B cell (primary cell): Measurements from ENCODE around the gene MGAT4B. TPM values are rescaled to one million over a fixed set of nuclear protein-coding genes. Genes with fewer than 3 reads are reported as not detected.

ENCODE experiments used
- ATAC-seq: fragments of 200-7000 bp; cut with Tn5 transposase; one replicate; pipeline ENCODE4 v1.10.0; 2021; ENCODE audit warnings: low read depth, mild to moderate bottlenecking, moderate number of reproducible peaks, moderate library complexity
- CTCF ChIA-PET: fragments of 350-600 bp; sonication (Branson Sonifier 250); formaldehyde crosslinking; loops from one replicate; lab custom pipeline; 2021; ENCODE audit warnings: antibody characterized with exemption, inconsistent platforms; lab: Charles Lee
- POLR2A ChIA-PET: fragments of 350-600 bp; sonication (Branson Sonifier 250); formaldehyde crosslinking; loops from one replicate; lab custom pipeline; 2021; ENCODE audit warnings: antibody characterized with exemption; lab: Charles Lee
- DNase-seq: peaks from one replicate; pipeline ENCODE4 v3.0.0; 2013
- H2AFZ ChIP-seq: 2 replicates; pipeline ENCODE4 v1.6.1; 2012; ENCODE audit warnings: mild to moderate bottlenecking, low read depth, low read length; ENCODE audit not compliant: insufficient read depth, poor library complexity, severe bottlenecking
- H3K27ac ChIP-seq, 2 donors: 1 replicate in 1 of 2; 2 replicates in 1 of 2; pipeline ENCODE4 v1.5.1; 2012 to 2013; ENCODE audit warnings: low read length in 2 of 2, mild to moderate bottlenecking in 2 of 2, moderate library complexity in 1 of 2
- H3K27me3 ChIP-seq, 4 experiments: fragments of 200-600 bp in 1 of 4; sonication (generic) in 1 of 4; replicated peaks in 1 of 4; 1 replicate in 2 of 4; 2 replicates in 2 of 4; pipeline versions ENCODE4 v1.6.1 to v1.7.0; 2013 to 2016; ENCODE audit warnings: low read length in 3 of 4, mild to moderate bottlenecking in 2 of 4, mixed read lengths in 1 of 4, moderate library complexity in 1 of 4; ENCODE audit not compliant: insufficient read depth in 4 of 4, control insufficient read depth in 3 of 4; ENCODE audit errors: control extremely low read depth in 1 of 4
- H3K36me3 ChIP-seq, 2 experiments: replicated peaks in 1 of 2; 1 replicate in 1 of 2; 2 replicates in 1 of 2; pipeline versions ENCODE4 v1.6.1 to v1.7.1; 2013; ENCODE audit warnings: low read length in 1 of 2; ENCODE audit not compliant: insufficient read depth in 2 of 2, control insufficient read depth in 1 of 2; ENCODE audit errors: control extremely low read depth in 1 of 2, extremely low read depth in 1 of 2
- H3K4me1 ChIP-seq, 2 donors: fragments of 200-600 bp in 1 of 2; sonication (generic) in 1 of 2; 1 replicate in 1 of 2; 2 replicates in 1 of 2; pipeline versions ENCODE4 v1.5.1 to v1.6.1; 2013 to 2017; ENCODE audit warnings: low read length in 2 of 2; ENCODE audit not compliant: control insufficient read depth in 2 of 2, insufficient read depth in 2 of 2
- H3K4me2 ChIP-seq: replicated peaks from 2 replicates; pipeline ENCODE3; 2012; ENCODE audit warnings: mild to moderate bottlenecking, low read depth, low read length; ENCODE audit not compliant: poor library complexity, severe bottlenecking
- H3K4me3 ChIP-seq, 5 experiments: fragments of 200-600 bp in 1 of 5; sonication (generic) in 1 of 5; 1 replicate in 3 of 5; 2 replicates in 2 of 5; pipeline versions ENCODE4 v1.5.1 to v1.7.0; 2011 to 2016; ENCODE audit warnings: low read length in 4 of 5, mild to moderate bottlenecking in 4 of 5, low read depth in 2 of 5, control low read depth in 1 of 5, moderate library complexity in 1 of 5; ENCODE audit not compliant: insufficient read depth in 1 of 5; ENCODE audit errors: control extremely low read depth in 1 of 5, extremely low read depth in 1 of 5
- H3K79me2 ChIP-seq: fragments of 200-600 bp; sonication (generic); one replicate; pipeline ENCODE4 v1.6.0; 2016; ENCODE audit warnings: low read length; ENCODE audit not compliant: control insufficient read depth, insufficient read depth
- H3K9ac ChIP-seq: fragments of 200-600 bp; sonication (generic); 2 replicates; pipeline ENCODE4 v1.6.1; 2017; ENCODE audit warnings: mild to moderate bottlenecking, low read length, moderate library complexity
- H3K9me3 ChIP-seq, 3 donors: one replicate each; pipeline versions ENCODE4 v1.6.1 to v1.7.1; 2013; ENCODE audit warnings: low read length in 2 of 3; ENCODE audit not compliant: control insufficient read depth in 2 of 3, insufficient read depth in 1 of 3; ENCODE audit errors: control extremely low read depth in 1 of 3
- H4K20me1 ChIP-seq: 2 replicates; pipeline ENCODE4 v1.6.0; 2012; ENCODE audit warnings: mild to moderate bottlenecking, low read length; ENCODE audit not compliant: insufficient read depth, control insufficient read depth, poor library complexity, severe bottlenecking
- H3K27ac Mint-ChIP-seq: one replicate; pipeline ENCODE4 v1.8.0; 2021; ENCODE audit warnings: mixed read lengths
- H3K27me3 Mint-ChIP-seq: one replicate; pipeline ENCODE4 v1.8.0; 2021; ENCODE audit warnings: mixed read lengths
- H3K4me1 Mint-ChIP-seq: one replicate; pipeline ENCODE4 v1.8.0; 2021; ENCODE audit warnings: mixed read lengths
- H3K4me3 Mint-ChIP-seq: one replicate; pipeline ENCODE4 v1.8.0; 2021; ENCODE audit warnings: mixed read lengths
- H3K9me3 Mint-ChIP-seq: one replicate; pipeline ENCODE4 v1.8.0; 2022; ENCODE audit warnings: mixed read lengths; ENCODE audit not compliant: insufficient read depth
- CTCF ChIP-seq: fragments of 200-600 bp; IDR thresholded peaks from one replicate; pipeline ENCODE4 v1.8.0; 2022; ENCODE audit warnings: antibody characterized with exemption, mild to moderate bottlenecking
- EZH2 ChIP-seq: IDR thresholded peaks from 2 replicates; pipeline ENCODE4 v1.6.1; 2012; ENCODE audit warnings: borderline replicate concordance, low read depth, mild to moderate bottlenecking, moderate library complexity, low read length; ENCODE audit not compliant: insufficient read depth, poor library complexity, severe bottlenecking
- WGBS: methylation state at CpG from one replicate; pipeline ENCODE4 v1.1.5; 2013; ENCODE audit warnings: missing lambda C conversion rate; ENCODE audit not compliant: insufficient coverage; 5-methylcytosine and 5-hydroxymethylcytosine counted together
- intact Hi-C: fragments of 100-400 bp; cut with micrococcal nuclease; formaldehyde crosslinking; loops from one replicate; pipeline ENCODE4 v1.10.0; 2022
- polyA plus RNA-seq: library from polyadenylated mRNA; depleted of rRNA; stranded (reverse); fragments of >200 nt; gene quantifications from 2 replicates; pipeline ENCODE4 v1.2.3, GENCODE V29; 2012
- total RNA-seq, 2 donors: library from RNA; stranded (reverse); fragments of 120-200 nt in 1 of 2; gene quantifications; 1 replicate in 1 of 2; 2 replicates in 1 of 2; pipeline versions ENCODE4 v1.2.3 to v1.2.4, GENCODE V29; 2013 to 2022

The MGAT4B gene
- total and polyA plus RNA-seq, 2 donors (not counting 1 experiment from before 2014, with no cell fraction given), result 105 to 165 TPM

- Mint-ChIP-seq H3K27ac (no peak overlapping the region), H3K4me1 (peaks cover 11% of the 10 kb centered on the region), H3K9me3 (no peaks in the 10 kb centered on the region), H3K4me3 (no peak overlapping the region), H3K27me3 (no peaks in the 10 kb centered on the region)
- H3K27ac ChIP-seq, result no peak overlapping the region
- TF ChIP-seq CTCF (no peak), EZH2 (no peak)
- peaks cover 2% of the 10 kb centered on the region for H3K79me2 ChIP-seq
- peaks cover 0 to 4% (median 0%) of the 10 kb centered on the region in 4 experiments for H3K27me3 ChIP-seq
- no peak overlapping the region for H3K4me3 ChIP-seq
- H2AFZ ChIP-seq, result no peak overlapping the region
- peaks cover 7% of the 10 kb centered on the region in 2 donors for H3K4me1 ChIP-seq
- ATAC-seq (no peak), DNase-seq (no peak)
- H3K9me3 ChIP-seq, result peaks cover 0 to 10% (median 0%) of the 10 kb centered on the region in 3 donors
- no peak overlapping the region for H3K9ac ChIP-seq
- ChIA-PET CTCF (interaction anchor here (1.3 to 3.4 kb wide), 2 partner anchors 10 to 159 kb away, joined by 3 to 17 read pairs; no protein-coding TSS in a partner anchor), POLR2A (no interaction called here)
- H3K36me3 ChIP-seq, result peaks cover 0 to 11% of the 10 kb centered on the region in 2 experiments
- 99% methylated on average over 27 of the region's 27 CpGs for WGBS
- no peak overlapping the region for H3K4me2 ChIP-seq
- H4K20me1 ChIP-seq, result no peaks in the 10 kb centered on the region
- intact Hi-C loops, result no loop called here
Observed at GRCh38 chr5:179812135-179812825, 5.6 kb upstream of the MGAT4B start.
